ENCODE measurements around the gene AFAP1L1. TPM values are rescaled to one million over a fixed set of nuclear protein-coding genes. Genes with fewer than 3 reads are reported as not detected.

Gene AFAP1L1
- total RNA-seq, 1 experiment from 2014 or later: 19.6 TPM

DNA sequence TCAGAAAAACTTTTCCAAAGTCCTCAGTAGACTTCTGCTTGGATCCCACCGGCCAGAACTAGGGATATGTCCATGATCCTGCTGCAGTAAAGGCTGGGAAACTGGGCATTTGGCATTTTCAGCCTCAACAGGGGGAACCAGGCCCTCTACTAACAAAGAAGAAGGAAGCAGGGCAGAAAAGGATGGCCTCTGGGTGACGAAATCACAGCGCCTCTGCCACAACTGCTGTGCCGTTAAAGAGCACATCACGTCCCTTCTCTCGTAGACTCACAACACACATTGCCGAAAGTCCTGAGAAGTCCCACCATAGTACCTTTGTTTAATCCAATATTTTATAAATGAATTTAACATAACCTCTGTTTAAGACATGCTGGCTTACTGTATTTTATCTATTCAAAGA lies 10.4 kb upstream of the AFAP1L1 start:
- no peaks in the 10 kb centered on the region for H3K9me3 ChIP-seq (ENCODE audit: low read length)
- no peak overlapping the region for H2AFZ ChIP-seq (ENCODE audit: low read length)
- ATAC-seq: no peak
- ChIA-PET POLR2A (ENCODE audit: unreplicated experiment) (interaction anchor here (0.6 kb wide), 1 partner anchor 706 kb away, joined by 3 read pairs; no protein-coding TSS in a partner anchor), CTCF (interaction anchor here (0.9 kb wide), 1 partner anchor 136 kb away, joined by 3 read pairs; no protein-coding TSS in a partner anchor)
- TF ChIP-seq EZH2 (IDR thresholded peaks at IDR 0.05; ENCODE audit: low read length, unreplicated experiment) (no peak), EZH2phosphoT487 (IDR thresholded peaks at IDR 0.05; ENCODE audit: borderline replicate concordance, low read length) (no peak)
- TF ChIP-seq, protein P1, sequence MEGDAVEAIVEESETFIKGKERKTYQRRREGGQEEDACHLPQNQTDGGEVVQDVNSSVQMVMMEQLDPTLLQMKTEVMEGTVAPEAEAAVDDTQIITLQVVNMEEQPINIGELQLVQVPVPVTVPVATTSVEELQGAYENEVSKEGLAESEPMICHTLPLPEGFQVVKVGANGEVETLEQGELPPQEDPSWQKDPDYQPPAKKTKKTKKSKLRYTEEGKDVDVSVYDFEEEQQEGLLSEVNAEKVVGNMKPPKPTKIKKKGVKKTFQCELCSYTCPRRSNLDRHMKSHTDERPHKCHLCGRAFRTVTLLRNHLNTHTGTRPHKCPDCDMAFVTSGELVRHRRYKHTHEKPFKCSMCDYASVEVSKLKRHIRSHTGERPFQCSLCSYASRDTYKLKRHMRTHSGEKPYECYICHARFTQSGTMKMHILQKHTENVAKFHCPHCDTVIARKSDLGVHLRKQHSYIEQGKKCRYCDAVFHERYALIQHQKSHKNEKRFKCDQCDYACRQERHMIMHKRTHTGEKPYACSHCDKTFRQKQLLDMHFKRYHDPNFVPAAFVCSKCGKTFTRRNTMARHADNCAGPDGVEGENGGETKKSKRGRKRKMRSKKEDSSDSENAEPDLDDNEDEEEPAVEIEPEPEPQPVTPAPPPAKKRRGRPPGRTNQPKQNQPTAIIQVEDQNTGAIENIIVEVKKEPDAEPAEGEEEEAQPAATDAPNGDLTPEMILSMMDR (conservative IDR thresholded peaks at IDR 0.05; ENCODE audit: low read depth, low read length): no peak
- no peaks in the 10 kb centered on the region for H4K20me1 ChIP-seq (ENCODE audit: low read length)
- no peaks in the 10 kb centered on the region for H3K27me3 ChIP-seq (ENCODE audit: low read length)
- H3K79me2 ChIP-seq (ENCODE audit: low read length): no peaks in the 10 kb centered on the region
- no peaks in the 10 kb centered on the region for H3K36me3 ChIP-seq (ENCODE audit: low read depth, low read length)
- H3F3A ChIP-seq (ENCODE audit: low read length, unreplicated experiment): no peaks in the 10 kb centered on the region
- H3K9me2 ChIP-seq (replicated peaks; ENCODE audit: low read length): no peaks in the 10 kb centered on the region
- H3K9ac ChIP-seq (ENCODE audit: low read length): no peak overlapping the region
- no peak for DNase-seq
- intact Hi-C loops (cut with micrococcal nuclease): loop anchor here (10.0 kb wide), 1 partner anchor 64 kb away; no protein-coding TSS in a partner anchor
- H3K4me1 ChIP-seq (ENCODE audit: insufficient read depth, low read length): no peaks in the 10 kb centered on the region
- no peak overlapping the region for H3K27ac ChIP-seq (ENCODE audit: low read length)
- no peak overlapping the region for H3K4me3 ChIP-seq (ENCODE audit: low read length)
- no TSS peak for BruUV-seq (replicated peaks)
- H3K4me2 ChIP-seq (ENCODE audit: low read length): no peak overlapping the region

DNA sequence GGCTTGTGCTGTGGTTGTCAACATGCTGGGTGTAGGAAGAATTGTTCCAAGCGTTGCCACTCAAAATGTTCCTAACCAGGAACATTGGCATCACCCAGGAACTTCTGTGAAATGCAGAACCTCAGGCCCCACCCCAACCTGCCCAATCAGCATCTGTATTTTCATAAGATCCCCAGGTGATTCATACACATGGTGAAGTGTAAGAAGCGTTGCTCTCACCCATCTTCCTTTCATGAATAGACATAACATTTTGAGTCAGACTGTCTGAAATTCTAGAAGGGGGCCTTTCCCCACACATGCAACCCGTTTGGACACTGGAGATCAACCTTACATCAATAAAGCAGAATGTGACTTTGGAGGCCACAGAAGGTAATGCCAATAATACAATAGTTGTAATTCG lies 9.3 kb upstream of the AFAP1L1 start:
- Histone ChIP-seq H3K4me3 (ENCODE audit: low read length) (no peak overlapping the region), H3K9me3 (ENCODE audit: low read length) (no peaks in the 10 kb centered on the region), H3F3A (ENCODE audit: low read length, unreplicated experiment) (no peaks in the 10 kb centered on the region), H3K4me2 (ENCODE audit: low read length) (no peak overlapping the region), H3K9ac (ENCODE audit: low read length) (no peak overlapping the region), H3K27me3 (ENCODE audit: low read length) (no peaks in the 10 kb centered on the region), H3K4me1 (ENCODE audit: insufficient read depth, low read length) (peaks cover 6% of the 10 kb centered on the region), H2AFZ (ENCODE audit: low read length) (no peak overlapping the region), H3K9me2 (replicated peaks; ENCODE audit: low read length) (no peaks in the 10 kb centered on the region), H3K36me3 (ENCODE audit: low read depth, low read length) (no peaks in the 10 kb centered on the region), H3K79me2 (ENCODE audit: low read length) (no peaks in the 10 kb centered on the region), H3K27ac (ENCODE audit: low read length) (no peak overlapping the region), H4K20me1 (ENCODE audit: low read length) (no peaks in the 10 kb centered on the region)
- CTCF ChIA-PET: no interaction called here
- no peak for TF ChIP-seq EZH2phosphoT487 (IDR thresholded peaks at IDR 0.05; ENCODE audit: borderline replicate concordance, low read length)
- TF ChIP-seq, protein P1 (conservative IDR thresholded peaks at IDR 0.05; ENCODE audit: low read depth, low read length): no peak
- TF ChIP-seq EZH2 (IDR thresholded peaks at IDR 0.05; ENCODE audit: low read length, unreplicated experiment): no peak
- DNase-seq (no peak), ATAC-seq (no peak)
- intact Hi-C loops (cut with micrococcal nuclease): loop anchor here (10.0 kb wide), 1 partner anchor 62 kb away; no protein-coding TSS in a partner anchor
- BruUV-seq (replicated peaks): no TSS peak
- POLR2A ChIA-PET (ENCODE audit: unreplicated experiment): no interaction called here

DNA sequence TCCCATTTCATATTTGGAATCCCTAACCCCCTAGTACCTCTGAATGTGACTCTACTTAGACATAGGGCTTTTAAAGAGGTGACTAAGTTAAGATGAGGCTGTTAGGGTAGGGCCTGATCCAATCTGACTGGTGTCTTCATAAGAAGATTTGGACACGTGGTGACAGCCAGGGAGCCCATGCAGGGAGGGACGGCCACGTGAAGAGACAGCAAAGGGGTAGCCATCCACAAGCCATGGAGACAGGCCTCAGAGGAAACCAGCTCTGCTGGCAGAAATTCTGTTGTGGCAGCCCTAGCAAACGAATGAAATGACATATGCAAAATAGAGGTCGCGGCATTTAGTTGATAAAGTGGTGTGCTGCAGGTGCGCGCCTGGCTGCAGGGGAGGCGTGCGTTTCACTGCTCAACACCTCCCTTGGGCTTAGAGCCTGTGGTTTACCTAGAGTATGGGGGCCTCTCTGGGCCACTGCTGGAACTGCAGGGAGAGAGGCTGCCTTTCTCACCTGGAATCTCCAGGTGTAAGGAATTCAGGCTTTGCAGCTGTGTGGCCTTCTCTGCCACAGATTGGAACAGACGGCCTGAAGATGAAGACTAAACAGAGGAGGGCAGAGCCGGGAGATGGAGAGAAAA lies 7.1 kb upstream of the AFAP1L1 start:
- ChIA-PET POLR2A (ENCODE audit: unreplicated experiment) (no interaction called here), CTCF (interaction anchor here (0.5 to 2.4 kb wide), 11 partner anchors 36 to 300 kb away, joined by 3 to 29 read pairs (median 4); no protein-coding TSS in a partner anchor)
- ATAC-seq (peak; percentile 49), DNase-seq (peak; percentile 92)
- TF ChIP-seq, protein P1 (conservative IDR thresholded peaks at IDR 0.05; ENCODE audit: low read depth, low read length): peak; percentile 98
- TF ChIP-seq EZH2 (IDR thresholded peaks at IDR 0.05; ENCODE audit: low read length, unreplicated experiment): no peak
- Histone ChIP-seq H4K20me1 (ENCODE audit: low read length) (no peaks in the 10 kb centered on the region), H3K9me2 (replicated peaks; ENCODE audit: low read length) (no peaks in the 10 kb centered on the region), H3K4me1 (ENCODE audit: insufficient read depth, low read length) (peaks cover 19% of the 10 kb centered on the region), H3K36me3 (ENCODE audit: low read depth, low read length) (no peaks in the 10 kb centered on the region), H3K79me2 (ENCODE audit: low read length) (no peaks in the 10 kb centered on the region), H3K27ac (ENCODE audit: low read length) (no peak overlapping the region), H3K27me3 (ENCODE audit: low read length) (no peaks in the 10 kb centered on the region), H3K4me2 (ENCODE audit: low read length) (peak overlapping the region; percentile 32), H2AFZ (ENCODE audit: low read length) (peak overlapping the region; percentile 24; the same call in 1 of the 2 replicates), H3K9me3 (ENCODE audit: low read length) (no peaks in the 10 kb centered on the region), H3K9ac (ENCODE audit: low read length) (no peak overlapping the region), H3K4me3 (ENCODE audit: low read length) (no peak overlapping the region), H3F3A (ENCODE audit: low read length, unreplicated experiment) (no peaks in the 10 kb centered on the region)
- no TSS peak for BruUV-seq (replicated peaks)
- intact Hi-C loops (cut with micrococcal nuclease): loop anchor here (1.0 to 10.0 kb wide), 6 partner anchors 60 to 437 kb away; partner anchors contain the start of gene ADRB2
